H9 (cell line): ENCODE data around the gene PYROXD2. TPM values are rescaled to one million over a fixed set of nuclear protein-coding genes. Genes with fewer than 3 reads are reported as not detected.

Experiments used
- DNase-seq: peaks from one replicate; pipeline ENCODE4 v3.0.0-alpha.2; 2017
- H2AFZ ChIP-seq: one replicate; pipeline ENCODE4 v1.6.1; 2013; ENCODE audit warnings: mild to moderate bottlenecking, low read length, control low read depth, moderate library complexity
- H2AK5ac ChIP-seq: 2 replicates; pipeline ENCODE4 v1.6.1; 2013; ENCODE audit warnings: low read length, control low read depth, mixed read lengths; ENCODE audit not compliant: insufficient read length
- H2BK120ac ChIP-seq: one replicate; pipeline ENCODE4 v1.6.1; 2013; ENCODE audit warnings: low read depth, mild to moderate bottlenecking, low read length, control low read depth, inconsistent platforms; ENCODE audit not compliant: poor library complexity, severe bottlenecking
- H2BK12ac ChIP-seq: 2 replicates; pipeline ENCODE4 v1.6.1; 2013; ENCODE audit warnings: low read length, control low read depth, mixed read lengths, low read depth; ENCODE audit not compliant: insufficient read length
- H2BK15ac ChIP-seq: 2 replicates; pipeline ENCODE4 v1.6.1; 2013; ENCODE audit warnings: low read depth, low read length, control low read depth
- H2BK20ac ChIP-seq: one replicate; pipeline ENCODE4 v1.6.1; 2013; ENCODE audit warnings: low read depth, mild to moderate bottlenecking, low read length, control low read depth, inconsistent platforms; ENCODE audit not compliant: poor library complexity, severe bottlenecking
- H2BK5ac ChIP-seq: 2 replicates; pipeline ENCODE4 v1.6.1; 2013; ENCODE audit warnings: low read length, control low read depth, mixed read lengths; ENCODE audit not compliant: insufficient read length
- H3K14ac ChIP-seq: 2 replicates; pipeline ENCODE4 v1.6.1; 2013; ENCODE audit warnings: low read length, control low read depth; ENCODE audit not compliant: insufficient read depth
- H3K18ac ChIP-seq: 2 replicates; pipeline ENCODE4 v1.6.1; 2013; ENCODE audit warnings: low read depth, mild to moderate bottlenecking, mixed read lengths, low read length, control low read depth; ENCODE audit not compliant: insufficient read length
- H3K23ac ChIP-seq: 2 replicates; pipeline ENCODE4 v1.6.1; 2013; ENCODE audit warnings: low read length, control low read depth, mixed read lengths, low read depth; ENCODE audit not compliant: insufficient read length
- H3K23me2 ChIP-seq: 2 replicates; pipeline ENCODE4 v1.6.1; 2013; ENCODE audit warnings: low read depth, mild to moderate bottlenecking, mixed read lengths, low read length, control low read depth; ENCODE audit not compliant: insufficient read length, poor library complexity, severe bottlenecking
- H3K27ac ChIP-seq: 2 replicates; pipeline ENCODE4 v1.5.1; 2013; ENCODE audit warnings: low read length, control low read depth, mixed read lengths, low read depth; ENCODE audit not compliant: insufficient read length
- H3K27me3 ChIP-seq: 2 replicates; pipeline ENCODE4 v1.6.1; 2013; ENCODE audit warnings: low read length, control low read depth, inconsistent platforms; ENCODE audit not compliant: insufficient read depth
- H3K4ac ChIP-seq: 2 replicates; pipeline ENCODE4 v1.6.1; 2013; ENCODE audit warnings: low read depth, mild to moderate bottlenecking, control low read depth, inconsistent platforms, low read length, moderate library complexity
- H3K4me1 ChIP-seq: 2 replicates; pipeline ENCODE4 v1.6.1; 2013; ENCODE audit warnings: low read length, control low read depth, inconsistent platforms; ENCODE audit not compliant: insufficient read depth
- H3K4me2 ChIP-seq: 2 replicates; pipeline ENCODE4 v1.6.1; 2013; ENCODE audit warnings: low read length, control low read depth, mixed read lengths; ENCODE audit not compliant: insufficient read length, insufficient read depth
- H3K56ac ChIP-seq: 2 replicates; pipeline ENCODE4 v1.6.1; 2013; ENCODE audit warnings: low read depth, mild to moderate bottlenecking, mixed read lengths, low read length, control low read depth; ENCODE audit not compliant: insufficient read length
- H3K79me1 ChIP-seq: 2 replicates; pipeline ENCODE4 v1.6.1; 2013; ENCODE audit warnings: low read depth, mild to moderate bottlenecking, moderate library complexity, low read length, control low read depth, inconsistent platforms; ENCODE audit not compliant: insufficient read depth, poor library complexity, severe bottlenecking
- H3K79me2 ChIP-seq: 2 replicates; pipeline ENCODE4 v1.6.1; 2013; ENCODE audit warnings: low read length, control low read depth, inconsistent platforms; ENCODE audit not compliant: insufficient read depth
- H3K9ac ChIP-seq: 2 replicates; pipeline ENCODE4 v1.6.1; 2013; ENCODE audit warnings: low read length, control low read depth, mixed read lengths; ENCODE audit not compliant: insufficient read length; ENCODE audit errors: extremely low read depth
- H3K9me3 ChIP-seq: one replicate; pipeline ENCODE4 v1.6.1; 2013; ENCODE audit warnings: low read depth, low read length, inconsistent platforms; ENCODE audit not compliant: control insufficient read depth
- H3T11ph ChIP-seq: one replicate; pipeline ENCODE4 v1.6.1; 2013; ENCODE audit warnings: mild to moderate bottlenecking, low read length, control low read depth, inconsistent platforms
- H4K20me1 ChIP-seq: one replicate; pipeline ENCODE4 v1.6.1; 2013; ENCODE audit not compliant: control insufficient read depth, insufficient read length, insufficient read depth
- H4K5ac ChIP-seq: 2 replicates; pipeline ENCODE4 v1.6.1; 2013; ENCODE audit warnings: low read depth, mild to moderate bottlenecking, mixed read lengths, low read length, control low read depth; ENCODE audit not compliant: insufficient read length
- H4K8ac ChIP-seq: replicated peaks from 2 replicates; pipeline ENCODE4 v1.6.1; 2013; ENCODE audit warnings: low read length, control low read depth, mixed read lengths, low read depth; ENCODE audit not compliant: insufficient read length
- H4K91ac ChIP-seq: 2 replicates; pipeline ENCODE4 v1.6.1; 2013; ENCODE audit warnings: low read depth, mild to moderate bottlenecking, moderate library complexity, mixed read lengths, low read length, control low read depth; ENCODE audit not compliant: insufficient read length
- H3K27ac Mint-ChIP-seq, 3 experiments: 2 replicates in 2 of 3; 3 replicates in 1 of 3; pipeline ENCODE4 v1.8.0; 2020 to 2021; ENCODE audit warnings: mixed read lengths in 3 of 3, mild to moderate bottlenecking in 1 of 3, moderate library complexity in 1 of 3
- H3K27me3 Mint-ChIP-seq: 2 replicates; pipeline ENCODE4 v1.8.0; 2021; ENCODE audit warnings: low read depth, mild to moderate bottlenecking, moderate library complexity, mixed read lengths
- H3K36me3 Mint-ChIP-seq, 3 experiments: 2 replicates in 2 of 3; 3 replicates in 1 of 3; pipeline ENCODE4 v1.8.0; 2020 to 2021; ENCODE audit warnings: low read depth in 3 of 3, mixed read lengths in 3 of 3; ENCODE audit not compliant: insufficient read depth in 1 of 3
- H3K4me1 Mint-ChIP-seq, 2 experiments: 2 replicates each; pipeline ENCODE4 v1.8.0; 2020; ENCODE audit warnings: mixed read lengths in 2 of 2
- H3K4me3 Mint-ChIP-seq, 2 experiments: 2 replicates in 1 of 2; 3 replicates in 1 of 2; pipeline ENCODE4 v1.8.0; 2020 to 2021; ENCODE audit warnings: mild to moderate bottlenecking in 2 of 2, mixed read lengths in 2 of 2, moderate library complexity in 1 of 2
- H3K9me3 Mint-ChIP-seq, 2 experiments: 2 replicates in 1 of 2; 3 replicates in 1 of 2; pipeline ENCODE4 v1.8.0; 2020; ENCODE audit warnings: mild to moderate bottlenecking in 2 of 2, mixed read lengths in 2 of 2, moderate library complexity in 1 of 2
- WGBS: extraction: QIAGEN DNeasy Blood & Tissue Kit; methylation state at CpG from one replicate; pipeline ENCODE4 v1.1.7; 2013; ENCODE audit warnings: missing lambda C conversion rate, low lambda C conversion rate, mixed read lengths; ENCODE audit not compliant: insufficient read length; ENCODE audit errors: extremely low coverage; 5-methylcytosine and 5-hydroxymethylcytosine counted together
- total RNA-seq: library from RNA; stranded (reverse); gene quantifications from 2 replicates; pipeline ENCODE4 v1.2.1, GENCODE V29; 2021
- TF ChIP-seq, protein P1 (sequence below): fragments of 200-600 bp; sonication (generic); conservative IDR thresholded peaks from 3 replicates; pipeline ENCODE4 v1.8.0; 2021; ENCODE audit warnings: antibody characterized with exemption, mild to moderate bottlenecking

PYROXD2 gene
- total RNA-seq, 1 experiment from 2014 or later = 5.3 TPM

DNA sequence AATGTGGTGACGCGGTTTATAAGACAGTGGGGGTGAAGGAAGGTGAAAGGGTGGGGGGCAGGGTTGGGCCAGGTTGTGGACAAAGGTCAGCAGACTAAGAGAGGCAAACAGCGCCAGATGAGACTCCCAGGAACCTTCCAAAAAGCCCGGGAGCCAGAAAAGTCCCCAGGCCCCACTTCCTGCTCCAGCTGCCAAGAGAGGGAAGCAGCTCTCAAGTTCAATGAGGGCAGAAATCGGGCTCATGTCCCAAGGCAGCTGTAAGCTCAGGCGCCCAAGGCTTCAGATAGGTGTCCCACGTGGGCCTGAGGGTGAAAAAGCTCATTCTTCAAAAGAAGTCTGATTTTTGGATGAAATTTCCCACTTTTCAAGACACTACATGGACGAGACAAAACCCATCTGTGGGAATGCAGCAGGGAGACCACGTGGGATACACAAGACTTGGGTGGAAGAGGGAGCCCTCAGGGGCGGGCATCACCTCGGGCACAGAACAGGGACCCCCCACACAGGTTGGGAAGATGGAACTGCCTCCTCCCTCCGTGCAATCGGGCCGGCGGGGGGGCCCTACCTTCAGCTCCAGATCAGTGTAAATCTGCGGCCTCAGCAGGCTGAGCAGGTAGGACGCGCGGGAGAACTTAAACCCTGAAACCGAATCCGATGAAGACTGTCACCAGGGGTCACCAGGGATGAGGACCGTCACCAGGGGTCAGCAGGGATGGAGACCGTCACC, 7.8 kb downstream of the PYROXD2 start:
- TF ChIP-seq, protein P1, sequence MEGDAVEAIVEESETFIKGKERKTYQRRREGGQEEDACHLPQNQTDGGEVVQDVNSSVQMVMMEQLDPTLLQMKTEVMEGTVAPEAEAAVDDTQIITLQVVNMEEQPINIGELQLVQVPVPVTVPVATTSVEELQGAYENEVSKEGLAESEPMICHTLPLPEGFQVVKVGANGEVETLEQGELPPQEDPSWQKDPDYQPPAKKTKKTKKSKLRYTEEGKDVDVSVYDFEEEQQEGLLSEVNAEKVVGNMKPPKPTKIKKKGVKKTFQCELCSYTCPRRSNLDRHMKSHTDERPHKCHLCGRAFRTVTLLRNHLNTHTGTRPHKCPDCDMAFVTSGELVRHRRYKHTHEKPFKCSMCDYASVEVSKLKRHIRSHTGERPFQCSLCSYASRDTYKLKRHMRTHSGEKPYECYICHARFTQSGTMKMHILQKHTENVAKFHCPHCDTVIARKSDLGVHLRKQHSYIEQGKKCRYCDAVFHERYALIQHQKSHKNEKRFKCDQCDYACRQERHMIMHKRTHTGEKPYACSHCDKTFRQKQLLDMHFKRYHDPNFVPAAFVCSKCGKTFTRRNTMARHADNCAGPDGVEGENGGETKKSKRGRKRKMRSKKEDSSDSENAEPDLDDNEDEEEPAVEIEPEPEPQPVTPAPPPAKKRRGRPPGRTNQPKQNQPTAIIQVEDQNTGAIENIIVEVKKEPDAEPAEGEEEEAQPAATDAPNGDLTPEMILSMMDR = no peak
- Histone ChIP-seq H3K14ac (no peak overlapping the region), H2AK5ac (no peak overlapping the region), H3K27me3 (no peaks in the 10 kb centered on the region), H3K9me3 (no peaks in the 10 kb centered on the region), H2BK5ac (no peak overlapping the region), H4K91ac (no peak overlapping the region), H3K4me1 (no peaks in the 10 kb centered on the region; the same call in 1 of the 2 replicates), H3K79me1 (no peaks in the 10 kb centered on the region), H3K23ac (no peak overlapping the region), H3K4me2 (no peak overlapping the region), H3K4ac (no peak overlapping the region), H2BK20ac (no peak overlapping the region), H2BK120ac (no peak overlapping the region), H3K79me2 (no peaks in the 10 kb centered on the region), H3K56ac (no peak overlapping the region), H2AFZ (no peak overlapping the region), H3T11ph (no peak overlapping the region), H2BK15ac (no peak overlapping the region), H3K27ac (no peak overlapping the region), H4K20me1 (no peaks in the 10 kb centered on the region), H4K5ac (no peak overlapping the region), H3K23me2 (no peaks in the 10 kb centered on the region), H3K9ac (no peak overlapping the region), H2BK12ac (no peak overlapping the region), H4K8ac (no peak overlapping the region), H3K18ac (no peak overlapping the region)
- Mint-ChIP-seq H3K4me1 (peaks cover 5 to 8% of the 10 kb centered on the region in 2 experiments), H3K27me3 (no peaks in the 10 kb centered on the region; the same call in 1 of the 2 replicates), H3K4me3 (no peak overlapping the region), H3K36me3 (no peaks in the 10 kb centered on the region; a peak in 2 of 7 replicates), H3K27ac (no peak overlapping the region), H3K9me3 (no peaks in the 10 kb centered on the region)
- no CpG with 5 or more reads among the region's 23 CpGs for WGBS
- no peak for DNase-seq
